Panc1 (cell line): Measurements from ENCODE around the gene ZNF35. TPM values are rescaled to one million over a fixed set of nuclear protein-coding genes. Genes with fewer than 3 reads are reported as not detected.
A peak's percentile ranks its signal among the peaks of the same experiment; 100 is the strongest.

Source experiments
- ATAC-seq: fragments of 200-7000 bp; cut with Tn5 transposase; 2 replicates; pipeline ENCODE4 v1.9.1; 2020; ENCODE audit warnings: mild to moderate bottlenecking, moderate library complexity
- BruUV-seq: library from RNA; stranded (reverse); fragments of 400-500 nt; replicated peaks from 2 replicates; lab custom pipeline; 2021; lab: Mats Ljungman, UMichigan
- CTCF ChIA-PET: fragments of 300-600 bp; sonication (Branson Sonifier 250); formaldehyde crosslinking; loops from one replicate; lab custom pipeline; 2022; ENCODE audit warnings: antibody characterized with exemption; lab: Charles Lee
- POLR2A ChIA-PET: fragments of 300-600 bp; sonication (Branson Sonifier 250); formaldehyde crosslinking; loops from one replicate; lab custom pipeline; 2022; ENCODE audit warnings: antibody characterized with exemption; lab: Charles Lee
- DNase-seq: peaks from one replicate; pipeline ENCODE4 v3.0.0-alpha.2; 2010; ENCODE audit warnings: low read depth, low spot score
- H3K27ac ChIP-seq: 2 replicates; pipeline ENCODE4 v1.5.1; 2011; ENCODE audit warnings: mild to moderate bottlenecking, low read length, inconsistent platforms
- H3K27me3 ChIP-seq: fragments of 200-500 bp; sonication (Bioruptor generic); 2 replicates; pipeline ENCODE4 v1.6.0; 2014; ENCODE audit warnings: low read length, inconsistent platforms; ENCODE audit not compliant: control insufficient read depth, insufficient read depth
- H3K36me3 ChIP-seq: fragments of 200-500 bp; sonication (Bioruptor generic); 2 replicates; pipeline ENCODE4 v1.5.1; 2014; ENCODE audit warnings: inconsistent platforms, mild to moderate bottlenecking, low read length, moderate library complexity; ENCODE audit not compliant: control insufficient read depth, insufficient read depth
- H3K4me1 ChIP-seq: 2 replicates; pipeline ENCODE4 v1.5.1; 2011; ENCODE audit warnings: inconsistent platforms, mild to moderate bottlenecking, low read length, moderate library complexity; ENCODE audit not compliant: control insufficient read depth, insufficient read depth
- H3K4me3 ChIP-seq, 2 experiments: 2 replicates each; pipeline ENCODE4 v1.5.1; 2011 to 2012; ENCODE audit warnings: low read depth in 2 of 2, low read length in 2 of 2, mild to moderate bottlenecking in 2 of 2, inconsistent platforms in 1 of 2, moderate library complexity in 1 of 2
- H3K9me3 ChIP-seq: fragments of 200-500 bp; sonication (Bioruptor generic); 2 replicates; pipeline ENCODE4 v1.5.1; 2014; ENCODE audit warnings: low read depth, mild to moderate bottlenecking, inconsistent platforms, low read length, moderate library complexity; ENCODE audit not compliant: control insufficient read depth, insufficient read depth
- CTCF ChIP-seq: fragments of 450-650 bp; IDR thresholded peaks from 2 replicates; pipeline ENCODE4 v1.5.1; 2017; ENCODE audit warnings: mild to moderate bottlenecking
- POLR2AphosphoS5 ChIP-seq: IDR thresholded peaks from 2 replicates; pipeline ENCODE4 v1.6.1; 2012; ENCODE audit warnings: mild to moderate bottlenecking, low read depth, low read length, moderate library complexity
- REST ChIP-seq, 2 experiments: IDR thresholded peaks; 2 replicates each; pipeline ENCODE4 v1.6.1; 2011 to 2012; ENCODE audit warnings: low read depth in 2 of 2, control low read depth in 1 of 2, low read length in 1 of 2, mild to moderate bottlenecking in 1 of 2, moderate library complexity in 1 of 2; ENCODE audit not compliant: insufficient read depth in 1 of 2
- SIN3A ChIP-seq: IDR thresholded peaks from 2 replicates; pipeline ENCODE4 v1.6.1; 2012; ENCODE audit warnings: low read depth, mild to moderate bottlenecking, low read length, moderate library complexity, borderline replicate concordance; ENCODE audit not compliant: insufficient read depth
- TCF7L2 ChIP-seq: IDR thresholded peaks from 2 replicates; pipeline ENCODE4 v1.6.1; 2011; ENCODE audit warnings: mild to moderate bottlenecking, low read depth, low read length, inconsistent platforms
- in situ Hi-C: cut with HindIII; loops from 2 replicates; pipeline ENCODE4 v1.10.0; 2016; ENCODE audit warnings: low sequenced_read_pairs, low pct_unique_long_range_greater_than_20kb
- intact Hi-C: fragments of 100-400 bp; cut with micrococcal nuclease; formaldehyde crosslinking; loops from one replicate; pipeline ENCODE4 v1.10.0; 2022; ENCODE audit not compliant: unreplicated experiment
- total RNA-seq: library from RNA; stranded (reverse); gene quantifications from one replicate; pipeline ENCODE4 v1.2.1, GENCODE V29; 2021; ENCODE audit not compliant: unreplicated experiment

Gene ZNF35
- total RNA-seq, 1 experiment from 2014 or later: 9.3 TPM

- POLR2A ChIA-PET: no interaction called here
- ATAC-seq: no peak
Observed at GRCh38 chr3:44612678-44613077, 35.9 kb upstream of the ZNF35 start.

GRCh38 chr3:44624749-44625480 is 23.6 kb upstream of the ZNF35 start, which contains the start of gene ZNF197:
TSS of gene ZNF197 (plus strand) at chr3:44625036. CDS start at chr3:44629155, 4,119 bp downstream.
- POLR2A ChIA-PET: no interaction called here
- Histone ChIP-seq H3K4me1 (0 out of 2 replicates have a peak, but pooled peaks cover 2% of the 10 kb centered on the region), H3K9me3 (no peaks in the 10 kb centered on the region), H3K27me3 (no peaks in the 10 kb centered on the region), H3K36me3 (peaks cover 4% of the 10 kb centered on the region; the same call in 1 of the 2 replicates), H3K4me3 (peak within 1 kb of the TSS; percentile 76 to 81), H3K27ac (peak within 1 kb of the TSS; percentile 86)
- CTCF ChIA-PET: interaction anchor here (0.7 kb wide), 1 partner anchor 413 kb away, joined by 4 read pairs; no protein-coding TSS in a partner anchor
- no peak for DNase-seq
- in situ Hi-C loops: no loop called here
- ATAC-seq: peak; percentile 99
- BruUV-seq: no TSS peak
- intact Hi-C loops: loop anchor here (10.0 kb wide), 1 partner anchor 90 kb away; no protein-coding TSS in a partner anchor
- TF ChIP-seq SIN3A (0 out of 2 replicates have a peak, but pooled peaks have one; percentile 45), TCF7L2 (no peak), REST (IDR thresholded peaks at IDR 0.05; ENCODE audit: insufficient read depth in 1 of 2, low read depth in 2 of 2, low read length in 1 of 2) (peak; percentile 27 to 37; a peak in 2 of 4 replicates), CTCF (no peak)

More at GRCh38 chr3:44612678-44613077, 35.9 kb upstream of the ZNF35 start:
- TF ChIP-seq SIN3A: no peak
- TF ChIP-seq REST (IDR thresholded peaks at IDR 0.05; ENCODE audit: insufficient read depth in 1 of 2, low read depth in 2 of 2, low read length in 1 of 2): no peak
- TF ChIP-seq POLR2AphosphoS5: no peak
- no peak for TF ChIP-seq TCF7L2
- TF ChIP-seq CTCF: no peak
- H3K27me3 ChIP-seq: no peaks in the 10 kb centered on the region
- no peak for DNase-seq
- intact Hi-C loops: no loop called here
- H3K36me3 ChIP-seq: no peaks in the 10 kb centered on the region
- no peaks in the 10 kb centered on the region for H3K9me3 ChIP-seq
- no TSS peak for BruUV-seq
- H3K4me1 ChIP-seq: no peaks in the 10 kb centered on the region
- H3K27ac ChIP-seq: no peak overlapping the region
- no peak overlapping the region for H3K4me3 ChIP-seq
- in situ Hi-C loops: no loop called here
- CTCF ChIA-PET: no interaction called here
